GM19035 (cell line): ENCODE data around the gene AFF4.
A peak's percentile ranks its signal among the peaks of the same experiment; 100 is the strongest.
"Not testable (repeated sequence)": the region's sequence is repeated elsewhere in the genome, so short reads cannot be mapped to it uniquely, and the experiment has no call there.

Experiments
- ATAC-seq: cut with Tn5 transposase; IDR thresholded peaks from one replicate; pipeline ENCODE4 v1.9.1; 2021; ENCODE audit not compliant: unreplicated experiment

AFF4 gene, protein sequence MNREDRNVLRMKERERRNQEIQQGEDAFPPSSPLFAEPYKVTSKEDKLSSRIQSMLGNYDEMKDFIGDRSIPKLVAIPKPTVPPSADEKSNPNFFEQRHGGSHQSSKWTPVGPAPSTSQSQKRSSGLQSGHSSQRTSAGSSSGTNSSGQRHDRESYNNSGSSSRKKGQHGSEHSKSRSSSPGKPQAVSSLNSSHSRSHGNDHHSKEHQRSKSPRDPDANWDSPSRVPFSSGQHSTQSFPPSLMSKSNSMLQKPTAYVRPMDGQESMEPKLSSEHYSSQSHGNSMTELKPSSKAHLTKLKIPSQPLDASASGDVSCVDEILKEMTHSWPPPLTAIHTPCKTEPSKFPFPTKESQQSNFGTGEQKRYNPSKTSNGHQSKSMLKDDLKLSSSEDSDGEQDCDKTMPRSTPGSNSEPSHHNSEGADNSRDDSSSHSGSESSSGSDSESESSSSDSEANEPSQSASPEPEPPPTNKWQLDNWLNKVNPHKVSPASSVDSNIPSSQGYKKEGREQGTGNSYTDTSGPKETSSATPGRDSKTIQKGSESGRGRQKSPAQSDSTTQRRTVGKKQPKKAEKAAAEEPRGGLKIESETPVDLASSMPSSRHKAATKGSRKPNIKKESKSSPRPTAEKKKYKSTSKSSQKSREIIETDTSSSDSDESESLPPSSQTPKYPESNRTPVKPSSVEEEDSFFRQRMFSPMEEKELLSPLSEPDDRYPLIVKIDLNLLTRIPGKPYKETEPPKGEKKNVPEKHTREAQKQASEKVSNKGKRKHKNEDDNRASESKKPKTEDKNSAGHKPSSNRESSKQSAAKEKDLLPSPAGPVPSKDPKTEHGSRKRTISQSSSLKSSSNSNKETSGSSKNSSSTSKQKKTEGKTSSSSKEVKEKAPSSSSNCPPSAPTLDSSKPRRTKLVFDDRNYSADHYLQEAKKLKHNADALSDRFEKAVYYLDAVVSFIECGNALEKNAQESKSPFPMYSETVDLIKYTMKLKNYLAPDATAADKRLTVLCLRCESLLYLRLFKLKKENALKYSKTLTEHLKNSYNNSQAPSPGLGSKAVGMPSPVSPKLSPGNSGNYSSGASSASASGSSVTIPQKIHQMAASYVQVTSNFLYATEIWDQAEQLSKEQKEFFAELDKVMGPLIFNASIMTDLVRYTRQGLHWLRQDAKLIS

DNA sequence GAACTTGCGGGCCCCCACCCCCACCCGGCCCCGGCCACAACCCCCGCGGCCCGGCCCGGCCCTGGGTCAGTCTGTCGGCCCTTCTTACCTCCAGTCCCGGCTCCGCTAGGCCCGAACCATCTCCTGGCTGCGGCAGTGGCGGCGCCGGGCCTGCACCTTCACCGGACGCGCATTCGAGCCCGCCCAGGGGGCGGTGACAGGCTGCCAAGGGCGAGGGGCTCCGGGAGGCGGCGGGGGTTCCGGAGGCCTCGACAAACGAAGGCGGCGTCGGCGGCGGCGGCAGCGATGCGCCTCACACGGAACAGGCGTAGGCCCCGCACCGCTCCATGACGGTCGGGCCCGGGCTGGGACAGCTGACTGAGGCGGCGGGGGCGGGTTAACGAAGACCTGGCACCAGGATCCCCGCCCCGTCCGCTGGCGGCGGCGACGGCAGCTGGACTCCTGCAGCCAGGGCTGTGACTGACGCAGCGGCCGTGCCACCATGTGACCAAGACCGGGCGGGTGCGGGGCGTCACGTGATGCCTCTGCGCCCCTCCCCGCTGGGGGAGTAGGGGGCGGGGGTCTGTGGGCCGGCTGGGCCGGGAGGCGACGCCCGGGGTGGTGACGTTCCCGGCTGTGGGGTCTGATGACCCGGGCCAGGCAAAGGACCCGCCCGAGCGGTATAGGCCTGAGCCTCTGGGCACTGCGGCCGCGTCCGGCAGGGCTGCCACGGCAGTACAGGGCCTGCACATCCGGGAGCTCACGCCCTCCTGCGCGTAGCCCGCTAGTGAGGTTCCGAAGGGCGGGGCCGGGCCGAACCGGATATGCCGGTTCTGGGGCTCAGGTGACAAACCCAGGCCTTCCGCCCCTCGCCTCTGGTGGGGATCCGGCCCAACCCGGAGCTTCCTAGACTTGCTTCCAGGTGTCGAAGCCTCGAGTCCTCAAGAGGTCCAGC lies at the start of gene AFF4:
Gene AFF4 (minus strand): TSS at position 464 of the 934 bp plus-strand sequence. CDS start 26,445 bp downstream, outside the sequence.
- ATAC-seq: peak; percentile 92

DNA sequence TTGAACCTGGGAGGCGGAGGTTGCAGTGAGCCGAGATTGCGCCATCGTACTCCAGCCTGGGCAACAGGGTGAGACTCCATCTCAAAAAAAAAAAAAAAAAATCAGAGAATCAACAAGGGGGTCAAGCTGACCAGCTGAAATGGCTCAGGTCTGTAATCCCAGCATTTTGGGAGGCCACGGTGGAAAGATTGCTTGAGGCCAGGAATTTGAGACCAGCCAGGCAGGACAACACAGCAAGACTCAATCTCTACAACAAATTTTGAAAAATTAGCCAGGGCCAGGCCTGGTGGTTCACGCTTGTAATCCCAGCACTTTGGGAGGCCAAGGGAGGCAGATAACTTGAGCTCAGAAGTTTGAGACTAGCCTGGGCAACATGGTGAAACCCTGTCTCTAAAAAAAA lies 45.0 kb upstream of the AFF4 start:
- ATAC-seq: not testable (repeated sequence)

DNA sequence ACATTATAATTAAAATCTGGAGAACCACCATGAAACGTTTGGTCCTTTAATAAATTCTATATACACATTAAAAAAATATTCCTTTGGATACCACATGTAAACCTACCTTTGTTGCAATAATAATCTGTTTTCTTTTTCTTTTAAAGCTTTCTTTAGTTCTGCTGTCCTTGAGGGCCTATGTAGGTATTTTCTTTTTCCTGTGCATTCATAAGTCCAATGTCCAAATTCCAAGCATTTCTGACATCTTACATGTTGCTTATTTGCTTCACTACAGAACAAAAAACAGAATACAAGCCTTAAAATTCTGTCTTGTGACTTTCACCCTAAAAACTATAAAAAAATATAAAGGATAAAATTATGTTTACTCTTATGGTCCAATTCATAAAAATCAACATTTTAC lies 43.2 kb upstream of the AFF4 start:
- ATAC-seq: no peak

DNA sequence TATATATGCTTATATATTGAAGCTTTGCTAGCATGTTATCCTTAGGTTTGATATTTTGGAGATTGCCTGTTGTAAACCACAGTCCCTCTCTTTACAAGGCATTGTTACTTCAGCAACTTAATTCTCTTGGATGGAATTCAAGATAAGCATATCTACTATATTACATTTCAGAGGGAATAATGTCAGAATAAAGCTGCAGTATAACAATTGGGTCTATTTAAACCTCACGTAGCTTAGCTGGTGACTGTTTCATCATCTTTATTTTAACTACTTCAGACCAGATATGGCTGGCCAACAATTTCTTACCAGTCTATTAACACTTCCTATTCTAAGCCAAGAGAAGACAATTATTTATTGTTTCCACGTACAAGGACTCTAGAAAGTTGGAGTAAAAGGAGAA lies 35.8 kb upstream of the AFF4 start:
- no peak for ATAC-seq

DNA sequence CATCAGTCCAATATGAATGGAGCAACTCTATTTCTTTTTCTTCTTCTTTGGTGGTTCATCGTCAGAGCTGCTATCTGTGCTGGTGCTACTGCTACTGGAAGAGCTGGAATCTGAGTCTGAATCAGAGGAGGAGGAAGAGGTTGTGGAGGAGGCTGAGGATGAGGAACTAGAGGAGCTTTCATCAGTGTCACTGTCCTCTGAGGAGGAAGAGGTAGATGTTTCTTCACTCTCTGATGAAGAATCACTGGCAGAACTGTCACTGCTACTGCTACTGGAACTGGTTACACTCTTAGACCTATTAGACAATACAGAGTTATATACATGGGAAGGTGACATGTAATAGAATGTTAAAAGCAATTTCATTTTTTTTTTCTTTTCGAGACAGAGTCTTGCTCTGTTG lies 35.1 kb upstream of the AFF4 start:
- ATAC-seq: no peak

DNA sequence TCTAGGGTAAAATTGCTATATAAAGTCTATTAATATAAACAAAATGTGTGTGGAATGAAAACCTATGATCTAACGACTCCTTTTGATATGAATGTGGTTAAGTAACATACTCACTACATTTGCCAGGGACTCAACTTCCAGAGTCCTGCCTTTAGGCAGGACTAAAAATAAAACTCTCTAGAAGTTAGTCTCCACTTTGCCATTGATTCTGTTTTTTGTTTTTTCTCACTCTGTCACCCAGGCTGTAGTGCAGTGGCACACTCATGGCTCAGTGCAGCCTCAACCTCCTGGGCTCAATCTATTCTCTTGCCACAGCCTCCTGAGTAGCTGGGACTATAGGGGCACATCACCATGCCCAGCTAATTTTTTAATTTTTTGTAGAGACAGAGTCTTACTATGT lies 32.9 kb upstream of the AFF4 start:
- ATAC-seq: no peak

DNA sequence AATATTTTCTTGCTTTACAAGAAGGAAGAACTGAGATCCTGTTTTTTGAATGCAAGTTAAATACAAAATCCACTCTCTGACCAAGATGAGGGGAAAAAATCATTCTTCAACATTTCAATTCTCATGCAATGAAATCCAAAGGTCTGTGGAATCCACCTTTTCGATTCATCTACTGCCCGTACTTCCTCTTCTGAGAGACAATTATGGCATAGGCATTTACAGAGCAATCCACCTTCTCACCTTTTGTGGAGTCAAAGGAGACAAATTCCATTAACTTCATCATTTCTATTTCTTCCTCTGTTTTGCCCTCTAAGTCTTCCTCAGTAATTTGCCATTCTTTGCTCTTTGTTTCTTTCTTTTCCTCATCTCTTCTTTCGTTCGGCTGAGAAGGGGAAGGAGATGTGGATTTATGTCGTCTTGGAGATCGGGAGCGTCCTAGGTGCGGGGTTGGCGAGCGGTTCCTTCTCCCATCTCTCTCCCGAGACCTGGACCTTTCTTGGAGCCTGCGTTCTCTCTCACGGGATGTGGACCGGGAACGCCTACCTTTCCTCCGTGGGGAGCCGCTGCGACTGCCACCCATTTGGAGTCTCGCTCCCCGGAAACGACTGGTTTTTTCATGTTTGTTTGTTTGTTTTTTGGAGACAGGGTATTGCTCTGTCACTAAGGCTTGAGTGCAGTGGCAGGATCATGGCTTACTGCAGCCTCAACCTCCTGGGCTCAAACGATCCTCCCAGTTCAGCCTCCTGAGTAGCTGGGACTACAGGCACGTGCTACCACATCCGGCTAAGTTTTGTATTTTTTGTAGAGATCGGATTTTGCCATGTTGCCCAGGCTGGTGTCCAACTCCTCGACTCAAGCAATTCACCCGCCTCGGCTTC lies 24.3 kb upstream of the AFF4 start:
- ATAC-seq: no peak

DNA sequence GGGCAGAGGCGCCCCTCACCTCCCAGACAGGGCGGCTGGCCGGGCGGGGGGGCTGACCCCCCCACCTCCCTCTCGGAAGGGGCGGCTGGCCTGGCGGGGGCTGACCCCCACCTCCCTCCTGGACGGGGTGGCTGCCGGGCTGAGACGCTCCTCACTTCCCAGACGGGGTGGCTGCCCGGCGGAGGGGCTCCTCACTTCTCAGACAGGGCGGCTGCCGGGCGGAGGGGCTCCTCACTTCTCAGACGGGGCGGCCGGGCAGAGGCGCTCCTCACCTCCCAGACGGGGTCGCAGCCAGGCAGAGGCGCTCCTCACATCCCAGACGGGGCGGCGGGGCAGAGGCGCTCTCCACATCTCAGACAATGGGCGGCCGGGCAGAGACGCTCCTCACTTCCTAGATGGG lies 19.5 kb upstream of the AFF4 start:
- not testable (repeated sequence) for ATAC-seq

DNA sequence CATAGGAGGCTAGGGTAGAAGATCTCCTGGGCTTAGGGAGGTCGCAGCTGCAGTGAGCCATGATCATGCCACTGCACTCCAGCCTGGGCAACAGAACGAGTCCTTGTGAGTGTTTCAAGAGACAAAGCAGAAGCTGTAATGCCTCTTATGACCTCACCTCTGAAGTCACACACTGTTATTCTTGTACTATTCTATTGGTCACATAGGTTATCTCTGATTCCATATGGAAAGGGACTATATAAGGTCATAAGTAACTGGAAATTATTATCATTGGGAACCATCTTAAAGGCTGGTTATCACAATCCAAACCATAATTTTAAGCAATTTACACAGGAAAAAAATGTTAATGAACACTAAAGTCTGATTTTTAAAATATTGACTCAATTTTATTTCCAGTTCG lies 17.9 kb upstream of the AFF4 start:
- ATAC-seq: no peak

DNA sequence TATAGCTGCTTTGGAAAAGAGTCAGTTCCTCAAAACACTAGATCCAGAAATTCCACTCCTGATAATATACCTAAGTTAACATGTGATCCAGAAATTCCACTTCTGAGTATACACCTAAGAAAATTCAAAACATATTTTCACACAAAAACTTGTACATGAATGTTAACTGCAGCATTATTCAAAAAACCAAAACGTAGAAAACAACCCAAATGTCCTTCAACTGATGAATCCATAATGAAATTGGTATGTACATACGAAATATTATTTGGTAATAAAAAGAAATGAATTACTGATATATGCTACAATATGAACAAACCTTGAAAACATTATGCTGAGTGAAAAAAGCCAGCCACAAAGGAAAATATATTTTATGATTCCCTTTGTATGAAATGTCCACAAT lies 16.5 kb upstream of the AFF4 start:
- no peak for ATAC-seq

DNA sequence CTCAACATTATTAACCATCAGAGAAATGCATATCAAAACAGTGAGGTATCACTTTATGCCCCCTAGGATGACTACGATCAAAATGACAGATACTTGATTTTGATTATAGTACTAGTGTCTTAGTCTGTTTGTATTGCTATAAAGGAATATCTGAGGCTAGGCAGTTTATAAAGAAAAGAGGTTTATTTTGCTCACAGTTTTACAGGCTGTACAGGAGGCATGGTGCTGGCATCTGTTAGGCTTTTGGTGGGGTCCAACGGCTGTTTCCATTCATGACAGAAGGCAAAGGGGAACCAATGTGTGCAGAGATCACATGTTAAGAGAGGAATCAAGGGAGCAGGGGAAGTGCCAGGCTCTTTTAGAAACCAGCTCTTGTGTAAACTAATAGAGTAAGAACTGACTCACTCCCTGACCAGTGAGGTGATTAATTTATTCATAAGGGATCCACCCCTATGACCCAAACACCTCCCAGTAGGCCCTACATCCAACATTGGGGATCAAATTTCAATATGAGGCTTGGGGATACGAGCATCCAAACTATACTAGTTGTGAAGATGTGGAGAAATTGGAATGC lies 16.0 kb upstream of the AFF4 start:
- ATAC-seq: no peak

DNA sequence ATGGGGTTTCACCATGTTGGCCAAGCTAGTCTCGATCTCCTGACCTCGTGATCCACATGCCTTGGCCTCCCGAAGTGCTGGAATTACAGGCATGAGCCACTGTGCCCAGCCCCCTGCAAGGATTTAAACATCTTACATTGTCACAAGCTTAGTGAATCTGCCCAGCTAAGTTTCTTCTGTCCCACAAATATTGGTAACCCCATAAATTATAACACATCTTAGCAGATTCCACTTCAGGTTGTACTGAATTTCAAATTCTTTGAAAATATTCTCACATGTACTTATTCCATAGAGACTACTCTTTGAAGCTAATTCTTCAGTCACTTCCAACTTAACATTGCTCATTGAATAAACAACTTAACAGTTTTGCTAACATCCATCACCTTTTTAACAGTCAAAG lies 13.4 kb upstream of the AFF4 start:
- ATAC-seq: no peak

DNA sequence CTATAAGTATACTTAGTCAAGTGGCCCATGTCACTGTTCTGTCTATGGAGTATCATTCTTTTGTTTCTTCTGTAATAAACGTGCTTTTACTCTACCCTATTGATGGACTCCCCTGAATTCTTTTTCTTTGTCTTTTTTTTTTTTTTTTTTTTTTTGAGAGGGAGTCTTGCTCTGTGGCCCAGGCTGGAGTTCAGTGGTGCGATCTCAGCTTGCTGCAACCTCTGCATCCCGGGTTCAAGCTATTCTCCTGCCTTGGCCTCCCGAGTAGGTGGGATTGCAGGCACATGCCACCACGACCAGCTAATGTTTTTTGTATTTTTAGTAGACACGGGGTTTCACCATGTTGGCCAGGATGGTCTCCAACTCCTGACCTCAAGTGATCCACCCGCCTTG lies 9.0 kb upstream of the AFF4 start:
- ATAC-seq: not testable (repeated sequence)

DNA sequence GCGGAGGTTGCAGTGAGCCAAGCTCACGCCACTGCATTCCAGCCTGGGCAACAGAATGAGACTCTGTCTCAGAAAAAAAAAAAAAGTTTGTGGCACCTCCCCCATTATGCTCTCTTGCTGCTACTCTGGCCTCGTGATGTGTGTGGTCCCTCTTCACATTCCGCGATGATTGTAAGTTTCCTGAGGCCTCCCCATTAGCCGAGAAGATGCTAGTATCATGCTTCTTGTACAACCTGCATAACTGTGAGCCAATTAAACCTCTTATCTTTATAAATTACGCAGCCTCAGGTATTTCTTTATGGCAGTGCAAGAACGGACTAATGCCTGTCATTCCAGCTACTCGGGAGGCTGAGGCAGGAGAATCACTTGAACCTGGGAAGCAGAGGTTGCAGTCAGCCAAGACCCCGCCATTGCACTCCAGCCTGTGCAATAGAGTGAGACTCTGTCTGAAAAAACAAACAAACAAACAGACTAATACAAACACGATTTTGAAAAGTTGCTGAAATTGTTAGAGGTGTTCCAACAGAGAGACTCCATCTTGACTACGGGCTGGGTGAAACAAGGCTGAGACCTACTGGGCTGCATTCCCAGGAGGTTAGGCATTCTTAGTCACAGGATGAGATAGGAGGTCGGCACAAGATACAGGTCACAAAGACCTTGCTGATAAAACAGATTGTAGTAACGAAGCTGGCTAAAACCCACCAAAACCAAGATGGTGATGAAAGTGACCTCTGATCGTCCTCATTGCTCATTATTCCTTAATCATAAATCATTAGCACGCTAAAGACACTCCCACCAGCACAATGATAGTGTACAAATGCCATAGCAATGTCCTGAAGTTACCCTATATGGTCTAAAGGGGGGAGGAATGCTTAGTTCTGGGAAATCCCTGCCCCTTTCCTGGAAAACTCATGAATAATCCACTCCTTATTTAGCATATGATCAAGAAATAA lies 8.3 kb upstream of the AFF4 start:
- ATAC-seq: no peak

DNA sequence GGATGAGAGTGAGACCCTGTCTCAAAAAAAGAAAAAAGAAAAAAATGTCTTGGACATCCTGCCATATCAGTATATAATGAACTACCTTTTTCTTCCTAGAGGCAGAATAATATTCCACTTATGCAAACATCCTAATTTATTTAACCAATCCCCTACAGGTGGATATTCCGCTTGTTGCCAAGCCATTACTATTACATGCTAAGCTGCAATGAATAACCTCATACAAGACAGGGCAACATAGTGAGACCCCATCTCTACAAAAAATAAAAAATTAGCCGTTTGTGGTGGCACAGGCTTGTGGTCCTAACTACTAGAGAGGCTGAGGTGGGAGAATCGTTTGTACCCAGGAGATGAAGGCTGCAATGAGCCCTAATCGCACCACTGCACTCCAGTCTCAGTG lies 1.7 kb upstream of the AFF4 start:
- ATAC-seq: no peak

DNA sequence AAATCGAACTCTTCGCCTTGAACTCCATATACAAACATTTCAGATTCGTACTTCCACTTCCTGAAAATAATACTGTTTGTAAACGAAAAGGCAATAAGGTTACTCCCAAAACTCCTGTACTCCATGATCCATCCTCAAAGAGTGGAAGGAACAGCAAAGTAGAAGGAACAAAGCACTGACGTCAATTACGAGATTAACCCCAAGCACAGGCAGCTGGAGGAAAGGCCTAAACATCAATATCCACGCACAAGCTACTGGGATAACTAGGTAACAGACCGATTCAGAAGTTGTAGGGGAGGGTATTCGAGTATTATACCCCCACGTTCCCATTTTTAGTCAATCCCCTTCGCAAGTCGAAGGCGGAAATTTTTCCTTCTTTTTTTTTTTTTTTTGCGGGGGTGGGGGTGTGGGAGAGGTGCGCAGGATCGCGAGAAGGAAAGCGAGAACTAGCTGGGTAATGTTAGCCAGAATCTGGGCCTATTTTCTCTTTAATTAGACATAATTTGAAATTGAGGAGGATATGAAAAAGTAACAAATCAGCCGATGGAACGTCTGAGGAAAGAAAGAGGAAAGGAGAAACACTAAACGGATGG lies 909 bp downstream of the AFF4 start:
- no peak for ATAC-seq

DNA sequence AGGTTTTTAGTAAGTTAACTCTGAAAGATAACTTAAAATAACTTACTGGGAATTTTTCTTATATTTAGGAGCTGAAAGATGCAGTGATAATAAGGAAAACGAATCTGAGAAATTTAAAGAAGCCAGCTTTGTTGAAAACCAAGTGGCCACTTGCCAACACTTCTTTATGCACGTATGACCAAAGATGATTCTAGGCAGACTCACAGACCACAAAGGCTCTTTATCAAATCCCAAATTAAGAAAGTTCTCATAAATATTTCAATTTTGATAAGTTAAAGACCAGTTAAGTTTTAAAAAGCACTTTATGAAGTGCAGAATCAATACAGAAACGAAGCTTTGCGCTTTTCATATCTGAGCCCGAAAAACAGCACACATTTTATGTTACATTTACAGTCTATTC lies 1.5 kb downstream of the AFF4 start:
- ATAC-seq: no peak
